ENCODE data around the gene DENND1B. TPM values are rescaled to one million over a fixed set of nuclear protein-coding genes. Genes with fewer than 3 reads are reported as not detected.

Gene DENND1B
- total and polyA plus RNA-seq, 2 of the 13 experiments (the other 11 are each of a cell fraction or from before 2014, with no cell fraction given): 2.6 to 5.7 TPM

- no peak for TF ChIP-seq HMGXB3 (CRISPR knock-in tag; IDR thresholded peaks at IDR 0.05; ENCODE audit: borderline replicate concordance)
Observed at GRCh38 chr1:197544130-197544529, 231.2 kb downstream of the DENND1B start (continued).

- DNase-seq (ENCODE audit: low spot score) (no peak), ATAC-seq (no peak), FAIRE-seq (no peak)
- H3K79me2 ChIP-seq (ENCODE audit: insufficient read depth, low read length): no peaks in the 10 kb centered on the region
- in situ Hi-C loops (cut with HindIII; ENCODE audit: extremely low pct_ligation_motif_present, low pct_unique_long_range_greater_than_20kb) (no loop called here), intact Hi-C loops (cut with micrococcal nuclease; ENCODE audit: unreplicated experiment) (no loop called here)
- H3K4me3 ChIP-seq (replicated peaks in 1 of 3; ENCODE audit: insufficient read depth in 1 of 3, low read depth in 2 of 3, low read length in 3 of 3): no peak overlapping the region
- H3K4me1 ChIP-seq (ENCODE audit: insufficient read depth, low read length): no peaks in the 10 kb centered on the region
- no peaks in the 10 kb centered on the region for H3K36me3 ChIP-seq (replicated peaks in 1 of 2; ENCODE audit: control insufficient read depth in 1 of 2, insufficient read depth in 2 of 2, low read length in 2 of 2)
- ChIA-PET CTCF (ENCODE audit: low intra/inter-chr PET ratio, low total read pairs) (no interaction called here), POLR2A (no interaction called here)
- no peak overlapping the region for H3K4me2 ChIP-seq (ENCODE audit: low read depth, low read length)
- BruUV-seq (replicated peaks): no TSS peak
- TF ChIP-seq MATR3 (CRISPR knock-in tag; IDR thresholded peaks at IDR 0.05) (no peak), ATAD3A (CRISPR knock-in tag; IDR thresholded peaks at IDR 0.05) (no peak), SOX6 (IDR thresholded peaks at IDR 0.05) (no peak), SOX6 (CRISPR knock-in tag; IDR thresholded peaks at IDR 0.05) (no peak), KMT2B (CRISPR knock-in tag; IDR thresholded peaks at IDR 0.05) (no peak), TBL1XR1 (IDR thresholded peaks at IDR 0.05; ENCODE audit: borderline replicate concordance, low read length, partially characterized antibody) (no peak), MLXIP (CRISPR knock-in tag; IDR thresholded peaks at IDR 0.05; ENCODE audit: borderline replicate concordance) (no peak), POGK (CRISPR knock-in tag; conservative IDR thresholded peaks at IDR 0.05) (no peak), ZFP82 (CRISPR knock-in tag; IDR thresholded peaks at IDR 0.05; ENCODE audit: borderline replicate concordance) (no peak), KLF16 (CRISPR knock-in tag; IDR thresholded peaks at IDR 0.05) (no peak)
- no peaks in the 10 kb centered on the region for H4K20me1 ChIP-seq (ENCODE audit: insufficient read depth, low read length)
- H3K9me3 ChIP-seq (ENCODE audit: low read length): no peaks in the 10 kb centered on the region
- H3K9ac ChIP-seq (ENCODE audit: insufficient read depth, low read depth, low read length): no peak overlapping the region
- no peaks in the 10 kb centered on the region; a peak in 1 of 5 replicates for H3K27me3 ChIP-seq (ENCODE audit: control insufficient read depth in 1 of 2, insufficient read depth in 2 of 2, low read length in 2 of 2)
- no peak overlapping the region for H3K27ac ChIP-seq (ENCODE audit: extremely low read length, insufficient read depth, low read length)
- H2AFZ ChIP-seq (ENCODE audit: low read length): no peak overlapping the region
Observed at GRCh38 chr1:197541411-197541810, 233.9 kb downstream of the DENND1B start.
